Ovary (tissue), 3 donors: Measurements from ENCODE around the gene CTNNAL1.

ENCODE experiments used
- CTCF ChIP-seq, 3 donors: fragments of 450-650 bp in 2 of 3; fragments of 200-600 bp in 1 of 3; IDR thresholded peaks; one replicate each; pipeline versions ENCODE4 v1.5.1 to v1.8.0; 2016 to 2022; ENCODE audit warnings: antibody characterized with exemption in 3 of 3, mild to moderate bottlenecking in 1 of 3
- POLR2A ChIP-seq: fragments of 450-650 bp; IDR thresholded peaks from one replicate; pipeline ENCODE4 v1.6.1; 2017; ENCODE audit warnings: antibody characterized with exemption, mild to moderate bottlenecking, moderate library complexity
- donor health status: DM: no; HTN: no; CAD: no.

- no peak for TF ChIP-seq CTCF (IDR thresholded peaks at IDR 0.05)
- no peak for TF ChIP-seq POLR2A
Observed at GRCh38 chr9:108960331-108960730, 53.0 kb downstream of the CTNNAL1 start.
